HEK293T (cell line): ENCODE data around the gene ZSCAN10.
A peak's percentile ranks its signal among the peaks of the same experiment; 100 is the strongest.

Source experiments
- CTCF ChIA-PET: fragments of 350-600 bp; formaldehyde crosslinking; extraction: SDS; loops from one replicate; lab custom pipeline; 2021; ENCODE audit warnings: antibody characterized with exemption, inconsistent platforms; lab: Yijun Ruan, JAX
- POLR2A ChIA-PET: fragments of 350-600 bp; formaldehyde crosslinking; extraction: SDS; loops from one replicate; lab custom pipeline; 2020; ENCODE audit warnings: antibody characterized with exemption, inconsistent platforms; lab: Yijun Ruan, JAX
- DNase-seq: peaks from one replicate; pipeline ENCODE4 v3.0.0; 2012; ENCODE audit warnings: mixed read lengths; ENCODE audit errors: extremely low spot score
- ARNT ChIP-seq: fragments of 450-650 bp; IDR thresholded peaks from 2 replicates; pipeline ENCODE4 v1.6.1; 2017; ENCODE audit warnings: mild to moderate bottlenecking
- BHLHE40 ChIP-seq: fragments of 450-650 bp; IDR thresholded peaks from 2 replicates; pipeline ENCODE4 v1.6.1; 2016; ENCODE audit warnings: mild to moderate bottlenecking, moderate library complexity, borderline replicate concordance
- CTBP1 ChIP-seq: fragments of 450-650 bp; IDR thresholded peaks from 2 replicates; pipeline ENCODE4 v1.6.1; 2016; ENCODE audit warnings: borderline replicate concordance
- ELF4 ChIP-seq: fragments of 450-650 bp; IDR thresholded peaks from 2 replicates; pipeline ENCODE4 v1.6.1; 2017; ENCODE audit warnings: antibody characterized with exemption
- FOXA1 ChIP-seq: fragments of 450-650 bp; IDR thresholded peaks from 2 replicates; pipeline ENCODE4 v1.6.1; 2016; ENCODE audit warnings: mild to moderate bottlenecking
- FOXK2 ChIP-seq: fragments of 450-650 bp; IDR thresholded peaks from 2 replicates; pipeline ENCODE4 v1.6.1; 2016; ENCODE audit warnings: mild to moderate bottlenecking
- FOXM1 ChIP-seq: fragments of 450-650 bp; IDR thresholded peaks from 2 replicates; pipeline ENCODE4 v1.6.1; 2017; ENCODE audit warnings: mild to moderate bottlenecking, borderline replicate concordance
- HDGF ChIP-seq: fragments of 450-650 bp; IDR thresholded peaks from 2 replicates; pipeline ENCODE4 v1.6.1; 2017; ENCODE audit warnings: antibody characterized with exemption, borderline replicate concordance
- L3MBTL2 ChIP-seq: fragments of 450-650 bp; conservative IDR thresholded peaks from 2 replicates; pipeline ENCODE4 v1.6.1; 2016; ENCODE audit warnings: mild to moderate bottlenecking
- LEF1 ChIP-seq: fragments of 450-650 bp; IDR thresholded peaks from 2 replicates; pipeline ENCODE4 v1.6.1; 2017; ENCODE audit warnings: mild to moderate bottlenecking, borderline replicate concordance
- NFRKB ChIP-seq: fragments of 450-650 bp; IDR thresholded peaks from 2 replicates; pipeline ENCODE4 v1.6.1; 2016; ENCODE audit warnings: mild to moderate bottlenecking, moderate library complexity
- SP1 ChIP-seq: fragments of 450-650 bp; IDR thresholded peaks from 2 replicates; pipeline ENCODE4 v1.6.1; 2017
- SUZ12 ChIP-seq: fragments of 450-650 bp; IDR thresholded peaks from 2 replicates; pipeline ENCODE4 v1.6.1; 2016; ENCODE audit warnings: mild to moderate bottlenecking
- TARDBP ChIP-seq: fragments of 450-650 bp; IDR thresholded peaks from 2 replicates; pipeline ENCODE4 v1.6.1; 2016
- ZNF384 ChIP-seq: fragments of 450-650 bp; IDR thresholded peaks from 2 replicates; pipeline ENCODE4 v1.6.1; 2016
- TF ChIP-seq, protein P1 (sequence below): fragments of 450-650 bp; IDR thresholded peaks from 2 replicates; pipeline ENCODE4 v1.6.1; 2016

ZSCAN10 gene

DNA sequence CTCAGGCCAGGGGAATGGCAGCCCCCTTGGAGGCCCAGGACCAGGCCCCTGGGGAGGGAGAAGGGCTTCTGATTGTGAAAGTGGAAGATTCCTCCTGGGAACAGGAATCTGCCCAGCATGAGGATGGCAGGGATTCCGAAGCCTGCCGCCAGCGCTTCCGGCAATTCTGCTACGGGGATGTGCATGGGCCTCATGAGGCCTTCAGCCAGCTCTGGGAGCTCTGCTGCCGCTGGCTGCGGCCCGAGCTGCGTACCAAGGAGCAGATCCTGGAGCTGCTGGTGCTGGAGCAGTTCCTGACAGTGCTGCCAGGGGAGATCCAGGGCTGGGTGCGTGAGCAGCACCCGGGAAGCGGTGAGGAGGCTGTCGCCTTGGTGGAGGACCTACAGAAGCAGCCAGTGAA, 38.2 kb upstream of the ZSCAN10 start:
- ChIA-PET CTCF (no interaction called here), POLR2A (interaction anchor here (2.0 kb wide), 1 partner anchor 13 kb away, joined by 13 read pairs; no protein-coding TSS in a partner anchor)
- no peak for DNase-seq
- TF ChIP-seq CTBP1, result no peak
- TF ChIP-seq L3MBTL2, result no peak
- TF ChIP-seq ELF4, result no peak
- TF ChIP-seq TARDBP, result no peak
- no peak for TF ChIP-seq HDGF
- TF ChIP-seq FOXM1, result no peak
- TF ChIP-seq, protein P1, sequence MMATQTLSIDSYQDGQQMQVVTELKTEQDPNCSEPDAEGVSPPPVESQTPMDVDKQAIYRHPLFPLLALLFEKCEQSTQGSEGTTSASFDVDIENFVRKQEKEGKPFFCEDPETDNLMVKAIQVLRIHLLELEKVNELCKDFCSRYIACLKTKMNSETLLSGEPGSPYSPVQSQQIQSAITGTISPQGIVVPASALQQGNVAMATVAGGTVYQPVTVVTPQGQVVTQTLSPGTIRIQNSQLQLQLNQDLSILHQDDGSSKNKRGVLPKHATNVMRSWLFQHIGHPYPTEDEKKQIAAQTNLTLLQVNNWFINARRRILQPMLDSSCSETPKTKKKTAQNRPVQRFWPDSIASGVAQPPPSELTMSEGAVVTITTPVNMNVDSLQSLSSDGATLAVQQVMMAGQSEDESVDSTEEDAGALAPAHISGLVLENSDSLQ, result no peak
- TF ChIP-seq ZNF384, result no peak
- TF ChIP-seq FOXK2, result no peak

DNA sequence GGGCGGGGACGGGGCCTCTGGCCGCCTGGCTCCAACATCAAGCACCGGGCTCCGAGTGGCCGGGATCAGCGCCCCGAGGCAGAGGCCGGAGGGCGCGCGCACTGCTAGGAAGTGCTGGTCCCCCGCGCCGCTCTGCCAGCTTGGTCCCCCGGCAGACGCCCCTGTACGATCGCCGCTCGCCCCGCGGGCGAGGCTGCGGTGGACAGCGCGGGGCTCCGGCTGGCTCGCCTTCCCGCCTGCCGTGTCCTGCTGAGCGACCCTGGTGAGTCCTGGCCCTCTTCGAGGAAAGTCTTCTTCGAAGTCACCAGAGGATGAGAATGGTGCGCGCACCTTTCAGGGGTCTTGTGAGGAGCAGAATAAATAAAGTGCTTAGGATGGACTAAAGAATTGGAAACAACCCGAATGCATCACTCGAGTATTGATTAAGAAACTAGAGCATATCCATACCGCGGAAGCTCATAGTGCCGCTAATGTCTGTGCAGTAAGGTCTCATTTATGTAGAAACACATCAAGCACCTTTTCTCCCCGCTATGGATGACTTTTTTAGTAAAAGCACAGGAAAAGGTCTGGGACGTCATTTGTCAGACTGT, 36.1 kb upstream of the ZSCAN10 start:
- DNase-seq, result no peak
- ChIA-PET POLR2A (interaction anchor here (0.6 to 4.8 kb wide), 33 partner anchors 9 to 356 kb away, joined by 3 to 78 read pairs (median 4); partner anchors contain the start of genes CLDN6, IL32, OR1F1 and PKMYT1), CTCF (interaction anchor here (0.7 to 1.6 kb wide), 3 partner anchors 14 to 455 kb away, joined by 3 to 5 read pairs (median 4); no protein-coding TSS in a partner anchor)
- TF ChIP-seq L3MBTL2 (peak; percentile 68), TARDBP (no peak)

DNA sequence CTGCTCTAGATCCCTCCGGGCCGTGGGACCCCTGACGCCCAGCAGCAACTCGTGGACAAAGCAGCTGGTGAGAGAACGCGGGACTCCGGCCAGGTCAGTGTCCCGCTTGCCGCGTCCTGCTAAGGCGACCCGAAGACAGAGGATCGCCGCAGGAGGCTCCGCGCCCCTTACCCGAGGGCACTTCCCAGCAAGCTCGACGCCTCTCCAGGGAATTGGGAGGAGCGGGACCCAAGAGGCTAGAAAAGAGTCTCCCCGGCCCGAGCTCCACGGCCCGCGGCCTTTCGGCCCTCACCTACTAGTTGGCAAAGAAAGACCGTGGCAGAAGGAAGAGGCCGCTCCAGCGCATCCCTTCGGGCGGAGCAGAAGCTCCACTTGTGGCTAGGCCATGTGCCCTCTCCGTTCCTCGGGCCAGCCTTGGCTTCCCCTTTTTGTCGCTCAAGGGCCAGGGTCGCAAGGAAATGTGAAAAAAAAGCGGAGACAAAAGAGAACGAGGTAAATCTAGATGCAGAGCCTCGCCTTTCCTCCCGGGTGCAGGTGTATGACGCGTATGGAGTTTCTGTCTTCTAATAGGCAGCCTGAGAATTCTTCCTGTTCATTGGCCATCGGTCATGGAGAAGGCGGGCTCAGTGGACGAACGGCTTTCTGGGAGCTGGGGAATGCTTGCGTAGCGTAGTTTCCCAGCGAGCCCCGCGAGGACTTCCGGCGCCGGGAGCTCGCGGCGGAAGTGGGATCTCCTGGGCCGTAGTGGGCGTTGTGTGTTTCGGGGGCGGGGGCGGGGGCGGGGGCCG, 35.4 kb upstream of the ZSCAN10 start, which contains the start of gene ZNF213:
Gene ZNF213 (plus strand): TSS at position 692 of the 788 bp plus-strand sequence. CDS start 2,252 bp downstream, outside the sequence.
- no peak for TF ChIP-seq SP1
- peak; percentile 32 for TF ChIP-seq L3MBTL2
- POLR2A ChIA-PET, result interaction anchor here (0.6 to 4.8 kb wide), 34 partner anchors 9 to 356 kb away, joined by 3 to 78 read pairs (median 4); partner anchors contain the start of genes CLDN6, IL32, OR1F1 and PKMYT1
- CTCF ChIA-PET, result interaction anchor here (1.2 to 1.6 kb wide), 2 partner anchors 15 to 76 kb away, joined by 4 to 5 read pairs; no protein-coding TSS in a partner anchor

DNA sequence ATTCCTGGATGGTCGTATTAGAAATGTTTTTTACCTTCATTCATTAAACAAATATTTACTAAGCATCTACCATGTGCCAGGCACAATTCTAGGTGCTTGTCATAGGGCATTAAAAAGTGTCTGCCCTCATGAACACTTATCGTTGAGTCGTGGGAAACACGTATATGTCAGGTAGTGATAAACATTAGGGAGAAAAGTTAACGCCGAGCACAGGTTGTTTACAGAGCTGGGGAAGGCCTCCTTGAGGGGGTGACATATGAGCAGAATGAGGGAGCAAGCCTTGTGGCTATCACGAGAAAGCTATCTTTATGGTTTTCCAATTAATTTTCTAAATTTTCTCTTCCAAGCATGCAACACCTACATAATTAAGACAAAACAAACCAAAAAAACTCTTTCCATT, 34.8 kb upstream of the ZSCAN10 start:
- ChIA-PET POLR2A (interaction anchor here (0.8 to 4.8 kb wide), 15 partner anchors 8 to 357 kb away, joined by 3 to 78 read pairs (median 8); partner anchors contain the start of genes PKMYT1 and ZNF205), CTCF (interaction anchor here (1.6 kb wide), 1 partner anchor 16 kb away, joined by 5 read pairs; no protein-coding TSS in a partner anchor)
- TF ChIP-seq HDGF, result no peak
- no peak for TF ChIP-seq ARNT
- TF ChIP-seq ELF4, result no peak
- TF ChIP-seq, protein P1, result no peak
- no peak for TF ChIP-seq L3MBTL2
- TF ChIP-seq SP1, result no peak
- no peak for TF ChIP-seq SUZ12
- no peak for TF ChIP-seq FOXM1
- TF ChIP-seq ZNF384, result no peak
- TF ChIP-seq FOXK2, result no peak
- TF ChIP-seq LEF1, result no peak
- TF ChIP-seq NFRKB, result no peak
- TF ChIP-seq FOXA1, result no peak
- no peak for TF ChIP-seq TARDBP
- TF ChIP-seq BHLHE40, result no peak
- TF ChIP-seq CTBP1, result no peak
- DNase-seq, result no peak

More for the DNA sequence above, 35.4 kb upstream of the ZSCAN10 start, which contains the start of gene ZNF213:
- DNase-seq, result peak; percentile 90

DNA sequence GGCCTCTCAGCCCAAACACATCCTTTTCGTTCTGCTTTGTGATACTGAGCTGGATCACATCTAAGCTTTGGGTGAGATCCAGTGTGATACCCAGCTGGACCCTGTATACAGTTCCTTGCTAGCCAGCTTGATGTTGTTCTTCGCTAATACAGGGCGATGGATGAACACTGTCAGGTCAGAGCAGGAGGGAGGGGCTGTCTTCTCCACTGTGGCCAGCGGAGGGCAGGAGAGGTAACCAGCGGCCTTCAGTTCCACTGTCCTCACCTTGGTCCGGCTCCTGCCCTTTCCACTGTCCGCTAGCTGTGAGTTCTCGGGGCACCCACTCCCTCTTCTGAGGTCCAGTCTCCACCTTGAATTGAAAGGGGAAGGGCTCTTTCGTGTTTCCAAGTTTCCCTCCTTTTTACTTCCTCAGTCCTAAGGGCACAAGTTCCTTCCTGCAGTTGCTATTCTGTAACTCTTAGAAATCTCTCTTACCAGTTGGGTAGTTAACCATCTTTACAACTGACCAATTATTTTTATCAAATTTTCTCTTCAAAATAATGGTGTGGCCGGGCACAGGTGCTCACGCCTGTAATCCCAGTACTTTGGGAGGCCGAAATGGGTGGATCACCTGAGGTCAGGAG, 32.8 kb upstream of the ZSCAN10 start:
- ChIA-PET POLR2A (interaction anchor here (0.8 to 4.8 kb wide), 5 partner anchors 12 to 109 kb away, joined by 3 to 78 read pairs (median 4); no protein-coding TSS in a partner anchor), CTCF (interaction anchor here (0.5 to 3.3 kb wide), 5 partner anchors 18 to 114 kb away, joined by 3 to 20 read pairs (median 3); partner anchors contain the start of gene CLDN6)
- TF ChIP-seq HDGF (0 out of 2 replicates have a peak, but pooled peaks have one; percentile 45), ARNT (no peak)
- DNase-seq, result peak; percentile 56
